ENCODE measurements around the gene GPX6.
A peak's percentile ranks its signal among the peaks of the same experiment; 100 is the strongest.
"Not testable (repeated sequence)": the region's sequence is repeated elsewhere in the genome, so short reads cannot be mapped to it uniquely, and the experiment has no call there.

GPX6 gene

GRCh38 chr6:28551891-28552666, 36.5 kb upstream of the GPX6 start:
- no peak overlapping the region for H3K27ac ChIP-seq
- DNase-seq (ENCODE audit: low spot score) = no peak
- CTCF ChIA-PET = interaction anchor here (1.0 kb wide), 1 partner anchor 9 kb away, joined by 6 read pairs; no protein-coding TSS in a partner anchor
- POLR2A ChIA-PET (ENCODE audit: low non-redundant PET) = no interaction called here
- TF ChIP-seq CTCF (conservative IDR thresholded peaks at IDR 0.05; ENCODE audit: low read depth) = no peak

- DNase-seq (ENCODE audit: low spot score); POLR2A ChIA-PET (ENCODE audit: low non-redundant PET); H3K27ac ChIP-seq; CTCF ChIA-PET: not testable (repeated sequence)
Measured at GRCh38 chr6:28547003-28547402, 31.4 kb upstream of the GPX6 start.

- DNase-seq (ENCODE audit: low spot score) = no peak
- H3K27ac ChIP-seq = no peak overlapping the region
- ChIA-PET POLR2A (ENCODE audit: low non-redundant PET) (no interaction called here), CTCF (interaction anchor here (0.6 kb wide), 1 partner anchor 605 kb away, joined by 3 read pairs; no protein-coding TSS in a partner anchor)
- no peak for TF ChIP-seq CTCF (conservative IDR thresholded peaks at IDR 0.05; ENCODE audit: low read depth)
Measured at GRCh38 chr6:28545955-28546354, 30.4 kb upstream of the GPX6 start.

- POLR2A ChIA-PET (ENCODE audit: low non-redundant PET) = no interaction called here
- CTCF ChIA-PET = interaction anchor here (1.0 kb wide), 2 partner anchors 8 to 293 kb away, joined by 4 to 6 read pairs; no protein-coding TSS in a partner anchor
- no peak overlapping the region for H3K27ac ChIP-seq
- no peak for TF ChIP-seq CTCF (conservative IDR thresholded peaks at IDR 0.05; ENCODE audit: low read depth)
- no peak for DNase-seq (ENCODE audit: low spot score)
Measured at GRCh38 chr6:28543651-28544610, 28.3 kb upstream of the GPX6 start.

GRCh38 chr6:28542440-28543296, 27.1 kb upstream of the GPX6 start:
- peak; percentile 80 for DNase-seq (ENCODE audit: low spot score)
- ChIA-PET CTCF (interaction anchor here (0.6 to 1.3 kb wide), 17 partner anchors 9 to 295 kb away, joined by 3 to 7 read pairs (median 4); no protein-coding TSS in a partner anchor), POLR2A (ENCODE audit: low non-redundant PET) (interaction anchor here (0.5 kb wide), 1 partner anchor 316 kb away, joined by 3 read pairs; no protein-coding TSS in a partner anchor)
- peak; percentile 62 for TF ChIP-seq CTCF (conservative IDR thresholded peaks at IDR 0.05; ENCODE audit: low read depth)
- no peak overlapping the region for H3K27ac ChIP-seq

- H3K27ac ChIP-seq = no peak overlapping the region
- ChIA-PET CTCF (interaction anchor here (0.6 to 1.3 kb wide), 13 partner anchors 10 to 159 kb away, joined by 3 to 7 read pairs (median 4); no protein-coding TSS in a partner anchor), POLR2A (ENCODE audit: low non-redundant PET) (no interaction called here)
- no peak for DNase-seq (ENCODE audit: low spot score)
- TF ChIP-seq CTCF (conservative IDR thresholded peaks at IDR 0.05; ENCODE audit: low read depth) = no peak
Measured at GRCh38 chr6:28541996-28542395, 26.4 kb upstream of the GPX6 start.
